Gastrocnemius medialis (tissue), 4 donors: ENCODE data around the gene CARMIL3. TPM values are rescaled to one million over a fixed set of nuclear protein-coding genes. Genes with fewer than 3 reads are reported as not detected.

ENCODE experiments used
- ATAC-seq, 2 donors: fragments of 150-250 bp; one replicate each; pipeline ENCODE4 v1.9.1; 2016
- DNase-seq, 2 donors: peaks; one replicate each; pipeline ENCODE4 v3.0.0-alpha.2; 2019
- H3K27ac ChIP-seq, 4 donors: fragments of 200-600 bp; sonication (generic); 1 replicate in 1 of 4; 2 replicates in 3 of 4; pipeline ENCODE4 v1.5.1; 2016 to 2018; ENCODE audit warnings: mild to moderate bottlenecking in 2 of 4, moderate library complexity in 1 of 4
- H3K27me3 ChIP-seq, 3 donors: fragments of 200-600 bp; sonication (generic) in 2 of 3; 1 replicate in 1 of 3; 2 replicates in 2 of 3; pipeline versions ENCODE4 v1.5.1 to v1.6.0; 2016 to 2019; ENCODE audit warnings: mild to moderate bottlenecking in 1 of 3, moderate library complexity in 1 of 3
- H3K36me3 ChIP-seq, 2 donors: fragments of 200-600 bp; sonication (generic) in 1 of 2; one replicate each; pipeline ENCODE4 v1.5.1; 2017 to 2018
- H3K4me1 ChIP-seq, 2 donors: fragments of 200-600 bp; sonication (generic) in 1 of 2; one replicate each; pipeline ENCODE4 v1.5.1; 2016 to 2017; ENCODE audit warnings: mild to moderate bottlenecking in 2 of 2
- H3K4me3 ChIP-seq, 4 donors: fragments of 200-600 bp; sonication (generic) in 3 of 4; 1 replicate in 1 of 4; 2 replicates in 3 of 4; pipeline ENCODE4 v1.5.1; 2016 to 2019; ENCODE audit warnings: mild to moderate bottlenecking in 2 of 4
- H3K9me3 ChIP-seq, 3 donors: fragments of 200-600 bp; sonication (generic) in 2 of 3; 1 replicate in 1 of 3; 2 replicates in 2 of 3; pipeline ENCODE4 v1.5.1; 2016 to 2019
- POLR2A ChIP-seq, 2 donors: fragments of 450-650 bp; IDR thresholded peaks; one replicate each; pipeline ENCODE4 v1.6.1; 2017; ENCODE audit warnings: antibody characterized with exemption in 2 of 2, mild to moderate bottlenecking in 2 of 2, moderate library complexity in 2 of 2
- in situ Hi-C, 4 donors: fragments of 200-750 bp; cut with MboI; loops; one replicate each; pipeline versions ENCODE4 v1.15.0 to v1.8.0; 2017; ENCODE audit warnings: low sequenced_read_pairs in 4 of 4
- intact Hi-C: fragments of 100-400 bp; cut with DNase I; formaldehyde crosslinking; loops from one replicate; pipeline ENCODE4 v1.15.1; 2023; ENCODE audit warnings: low total_unique reads
- total RNA-seq, 4 donors: library from RNA; depleted of rRNA; stranded (reverse); fragments of >200 nt; gene quantifications; one replicate each; pipeline versions ENCODE4 v1.1.0 to v1.2.3, GENCODE V29; 2016
- TF ChIP-seq, protein P1 (sequence below), 5 experiments: fragments of 450-650 bp in 3 of 5; fragments of 200-600 bp in 2 of 5; sonication (generic) in 2 of 5; IDR thresholded peaks in 4 of 5; conservative IDR thresholded peaks in 1 of 5; 1 replicate in 4 of 5; 2 replicates in 1 of 5; pipeline ENCODE4 v1.5.1; 2016 to 2019; ENCODE audit warnings: antibody characterized with exemption in 5 of 5, mild to moderate bottlenecking in 3 of 5, moderate library complexity in 3 of 5

The CARMIL3 gene
- total RNA-seq, 4 donors from 2014 or later = 0.04 to 0.31 TPM; not detected in 2

DNA sequence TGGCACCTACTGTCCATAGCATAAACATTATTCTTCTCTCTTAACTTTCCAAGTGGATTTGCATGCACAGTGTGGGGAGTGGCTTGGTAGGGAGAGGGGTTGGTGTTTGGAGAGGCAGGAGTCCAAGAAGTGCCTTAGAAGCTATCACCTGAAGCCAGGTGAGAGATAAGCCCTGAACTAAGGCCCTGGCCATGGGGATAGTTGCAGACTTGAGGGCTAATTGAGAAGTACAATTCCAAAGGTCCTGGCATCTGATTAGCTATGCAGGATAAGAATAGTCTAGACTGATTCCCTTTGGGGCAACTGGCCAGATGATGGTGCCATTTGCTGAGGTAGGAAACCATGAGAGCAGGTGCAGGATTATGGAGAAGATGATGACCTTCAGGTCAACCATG lies 40.3 kb downstream of the CARMIL3 start:
- Histone ChIP-seq H3K4me1 (peaks cover 10 to 14% of the 10 kb centered on the region in 2 donors), H3K27me3 (no peaks in the 10 kb centered on the region), H3K27ac (no peak overlapping the region), H3K36me3 (no peaks in the 10 kb centered on the region), H3K4me3 (no peak overlapping the region), H3K9me3 (no peaks in the 10 kb centered on the region)
- DNase-seq (no peak), ATAC-seq (no peak)
- TF ChIP-seq, protein P1, sequence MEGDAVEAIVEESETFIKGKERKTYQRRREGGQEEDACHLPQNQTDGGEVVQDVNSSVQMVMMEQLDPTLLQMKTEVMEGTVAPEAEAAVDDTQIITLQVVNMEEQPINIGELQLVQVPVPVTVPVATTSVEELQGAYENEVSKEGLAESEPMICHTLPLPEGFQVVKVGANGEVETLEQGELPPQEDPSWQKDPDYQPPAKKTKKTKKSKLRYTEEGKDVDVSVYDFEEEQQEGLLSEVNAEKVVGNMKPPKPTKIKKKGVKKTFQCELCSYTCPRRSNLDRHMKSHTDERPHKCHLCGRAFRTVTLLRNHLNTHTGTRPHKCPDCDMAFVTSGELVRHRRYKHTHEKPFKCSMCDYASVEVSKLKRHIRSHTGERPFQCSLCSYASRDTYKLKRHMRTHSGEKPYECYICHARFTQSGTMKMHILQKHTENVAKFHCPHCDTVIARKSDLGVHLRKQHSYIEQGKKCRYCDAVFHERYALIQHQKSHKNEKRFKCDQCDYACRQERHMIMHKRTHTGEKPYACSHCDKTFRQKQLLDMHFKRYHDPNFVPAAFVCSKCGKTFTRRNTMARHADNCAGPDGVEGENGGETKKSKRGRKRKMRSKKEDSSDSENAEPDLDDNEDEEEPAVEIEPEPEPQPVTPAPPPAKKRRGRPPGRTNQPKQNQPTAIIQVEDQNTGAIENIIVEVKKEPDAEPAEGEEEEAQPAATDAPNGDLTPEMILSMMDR (IDR thresholded peaks at IDR 0.05 in 4 of 5, conservative IDR thresholded peaks at IDR 0.05 in 1 of 5) = no peak
- TF ChIP-seq POLR2A (IDR thresholded peaks at IDR 0.05) = no peak
- in situ Hi-C loops = loop anchor here in 1 of 4 donors (5.0 kb wide), 1 partner anchor 35 kb away; no protein-coding TSS in a partner anchor
- intact Hi-C loops = no loop called here

DNA sequence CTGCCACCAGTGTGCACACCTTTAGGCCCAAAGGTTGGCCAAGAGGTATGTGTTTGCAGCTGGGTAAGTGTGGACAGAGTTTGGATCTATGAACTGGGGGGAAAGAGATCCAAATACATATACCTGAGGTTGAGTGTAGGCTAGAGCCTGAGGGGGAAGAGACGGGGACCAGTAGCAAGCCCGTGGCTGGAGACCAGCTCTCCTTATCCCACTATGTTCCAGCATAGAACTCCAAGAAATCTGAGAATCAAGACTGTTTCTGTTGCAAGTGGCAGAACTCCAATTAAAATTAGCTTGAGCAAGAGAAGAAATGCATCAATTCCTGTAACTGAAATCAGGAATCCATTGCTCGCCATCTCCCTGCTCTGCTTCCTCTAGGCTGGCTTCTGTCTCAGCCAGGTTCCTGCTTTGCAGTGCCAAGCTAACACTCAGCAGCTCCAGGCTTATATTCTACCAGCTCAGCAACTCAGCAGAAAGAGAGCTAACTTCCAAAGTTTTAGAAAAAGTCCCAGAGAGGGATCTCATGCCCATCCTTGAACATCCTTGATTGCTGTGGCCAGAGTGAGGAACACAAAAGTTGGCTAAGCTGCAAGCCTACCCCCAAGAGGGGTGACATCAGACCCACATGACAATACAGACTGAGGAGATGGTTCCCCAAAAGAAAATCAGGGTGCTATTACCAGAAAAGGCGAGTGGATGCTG lies 40.8 kb downstream of the CARMIL3 start:
- Histone ChIP-seq H3K9me3 (no peaks in the 10 kb centered on the region), H3K27me3 (no peaks in the 10 kb centered on the region), H3K36me3 (no peaks in the 10 kb centered on the region), H3K4me1 (peaks cover 10 to 14% of the 10 kb centered on the region in 2 donors), H3K27ac (peak overlapping the region in 2 of 4 donors; percentile 83 to 88), H3K4me3 (no peak overlapping the region)
- in situ Hi-C loops = loop anchor here in 1 of 4 donors (5.0 kb wide), 1 partner anchor 35 kb away; no protein-coding TSS in a partner anchor
- ATAC-seq (no peak), DNase-seq (no peak)
- intact Hi-C loops = no loop called here
- no peak for TF ChIP-seq POLR2A (IDR thresholded peaks at IDR 0.05)
- TF ChIP-seq, protein P1 (IDR thresholded peaks at IDR 0.05 in 4 of 5, conservative IDR thresholded peaks at IDR 0.05 in 1 of 5) = no peak

DNA sequence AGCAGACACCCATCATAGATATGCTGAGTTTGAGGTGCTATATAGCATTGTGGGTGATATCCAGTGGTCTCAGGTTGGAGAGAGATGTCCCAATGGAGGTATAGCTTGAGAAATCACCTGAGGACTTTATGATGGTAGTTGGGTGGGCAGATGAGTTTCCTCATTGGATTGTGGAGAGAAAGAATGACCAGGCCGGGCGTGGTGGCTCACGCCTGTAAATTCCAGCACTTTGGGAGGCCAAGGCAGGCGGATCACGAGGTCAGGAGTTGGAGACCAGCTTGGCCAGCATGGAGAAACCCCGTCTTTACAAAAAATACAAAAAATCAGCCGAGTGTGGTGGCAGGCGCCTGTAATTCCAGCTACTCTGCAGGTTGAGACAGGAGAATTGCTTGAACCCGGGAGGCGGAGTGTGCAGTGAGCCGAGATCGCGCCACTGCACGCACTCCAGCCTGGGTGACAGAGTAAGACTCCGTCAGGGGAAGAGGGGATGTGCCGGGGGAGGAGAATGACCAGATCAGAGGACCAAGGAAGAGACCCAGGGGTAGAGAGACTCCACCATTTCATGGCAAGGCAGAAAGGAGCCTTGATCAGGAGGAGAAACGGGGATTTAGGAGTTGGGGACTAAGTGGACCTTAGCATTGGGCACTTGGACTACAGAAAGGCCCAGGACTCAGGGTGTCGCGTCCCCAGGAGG lies 41.5 kb downstream of the CARMIL3 start:
- intact Hi-C loops = no loop called here
- H3K36me3 ChIP-seq = no peaks in the 10 kb centered on the region
- no peak for ATAC-seq
- no peaks in the 10 kb centered on the region for H3K27me3 ChIP-seq
- H3K4me3 ChIP-seq = peak overlapping the region; percentile 75 to 97 (median 90)
- H3K9me3 ChIP-seq = no peaks in the 10 kb centered on the region
- no peak for DNase-seq
- H3K27ac ChIP-seq = peak overlapping the region; percentile 83 to 88 (median 88)
- H3K4me1 ChIP-seq = peaks cover 10 to 14% of the 10 kb centered on the region in 2 donors
- in situ Hi-C loops = loop anchor here in 1 of 4 donors (5.0 kb wide), 1 partner anchor 36 kb away; no protein-coding TSS in a partner anchor
- TF ChIP-seq, protein P1 (IDR thresholded peaks at IDR 0.05 in 4 of 5, conservative IDR thresholded peaks at IDR 0.05 in 1 of 5) = no peak
- no peak for TF ChIP-seq POLR2A (IDR thresholded peaks at IDR 0.05)

DNA sequence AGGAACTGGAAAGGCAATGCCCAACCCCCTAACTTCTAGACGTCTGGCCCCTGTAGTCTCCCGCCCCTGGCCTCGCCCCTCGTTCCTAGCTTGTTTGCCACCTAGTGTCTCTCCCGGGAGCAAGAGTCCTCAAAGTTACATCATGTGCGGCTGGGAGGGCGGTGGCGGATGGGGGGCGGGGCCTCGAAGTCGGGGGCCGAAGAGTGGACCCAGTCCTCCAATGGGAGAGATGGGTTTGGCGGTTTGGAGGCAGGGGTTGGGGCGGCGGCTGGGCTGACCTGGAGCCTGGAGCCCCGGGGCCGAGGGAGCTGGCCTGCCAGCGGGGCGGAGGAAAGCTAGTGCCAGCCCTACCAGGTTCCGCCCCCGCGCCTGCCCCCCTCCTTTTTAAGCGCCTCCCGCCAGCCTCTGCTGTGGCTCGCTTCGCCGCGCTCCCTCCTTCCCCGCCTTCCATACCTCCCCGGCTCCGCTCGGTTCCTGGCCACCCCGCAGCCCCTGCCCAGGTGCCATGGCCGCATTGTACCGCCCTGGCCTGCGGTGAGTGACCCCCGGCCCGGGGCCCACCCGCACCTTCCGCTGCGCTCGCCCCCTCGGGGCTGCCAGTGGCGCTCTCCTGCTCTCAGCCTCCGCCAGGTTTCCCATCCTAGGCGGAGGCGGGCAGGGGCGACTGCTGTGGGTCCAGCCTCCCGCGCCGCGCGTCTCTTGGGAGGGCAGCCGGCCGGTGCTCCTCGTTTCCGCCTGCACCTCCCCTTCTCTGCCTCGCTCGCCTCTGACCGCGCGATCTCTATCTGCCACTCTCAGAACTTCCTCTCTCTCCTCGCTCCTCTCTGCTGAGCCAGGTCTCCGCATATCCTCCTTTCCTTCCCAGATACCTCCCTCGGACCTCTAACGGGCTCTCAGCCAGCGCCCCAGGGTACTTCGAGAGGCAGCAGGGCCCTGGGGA lies 42.4 kb downstream of the CARMIL3 start, which contains the start of gene PCK2:
Gene PCK2 (plus strand): TSS at position 411 of the 940 bp plus-strand sequence. CDS start 95 bp downstream, at position 506.
- H3K27ac ChIP-seq = peak within 1 kb of the TSS; percentile 83 to 88 (median 88)
- in situ Hi-C loops (loop anchor here in 1 of 4 donors (5.0 kb wide), 1 partner anchor 37 kb away; no protein-coding TSS in a partner anchor), intact Hi-C loops (loop anchor here (2.0 kb wide), 2 partner anchors 21 to 67 kb away; partner anchors contain the start of genes DCAF11, IRF9 and NRL)
- H3K4me3 ChIP-seq = peak within 1 kb of the TSS; percentile 75 to 97 (median 90)
- H3K36me3 ChIP-seq = no peaks in the 10 kb centered on the region
- no peaks in the 10 kb centered on the region for H3K27me3 ChIP-seq
- peaks cover 10 to 14% of the 10 kb centered on the region in 2 donors for H3K4me1 ChIP-seq
- TF ChIP-seq, protein P1 (IDR thresholded peaks at IDR 0.05 in 4 of 5, conservative IDR thresholded peaks at IDR 0.05 in 1 of 5) = peak in 1 of 5 experiments; percentile 16
- peak; percentile 53 for TF ChIP-seq POLR2A (IDR thresholded peaks at IDR 0.05)
- no peaks in the 10 kb centered on the region for H3K9me3 ChIP-seq
- DNase-seq = peak; percentile 88 to 93
- ATAC-seq = peak; percentile 88 to 90
